MM.1S (cell line): ENCODE measurements around the gene CACNA1C.

Experiments
- DNase-seq: peaks from one replicate; pipeline ENCODE4 v3.0.0-alpha.2; 2015
- H2AFZ ChIP-seq: fragments of 300-600 bp; sonication (generic); 2 replicates; pipeline ENCODE4 v1.6.0; 2016; ENCODE audit warnings: antibody characterized with exemption, low read length
- H3F3A ChIP-seq: fragments of 300-600 bp; sonication (generic); 2 replicates; pipeline ENCODE4 v1.6.1; 2016; ENCODE audit warnings: mild to moderate bottlenecking, antibody characterized with exemption, low read length, moderate library complexity, mixed read lengths; ENCODE audit not compliant: insufficient read depth
- H3K27ac ChIP-seq: fragments of 300-600 bp; sonication (generic); 2 replicates; pipeline ENCODE4 v1.5.1; 2016; ENCODE audit warnings: mild to moderate bottlenecking, low read length
- H3K27me3 ChIP-seq: fragments of 300-600 bp; sonication (generic); replicated peaks from 2 replicates; pipeline ENCODE4 v1.6.0; 2016; ENCODE audit warnings: low read length; ENCODE audit not compliant: insufficient read depth
- H3K36me3 ChIP-seq: fragments of 300-600 bp; sonication (generic); replicated peaks from 2 replicates; pipeline ENCODE4 v1.6.1; 2016; ENCODE audit warnings: mild to moderate bottlenecking, low read length, mixed read lengths; ENCODE audit not compliant: insufficient read depth
- H3K4me1 ChIP-seq: fragments of 300-600 bp; sonication (generic); 2 replicates; pipeline ENCODE4 v1.6.1; 2016; ENCODE audit warnings: low read length, mixed read lengths
- H3K4me2 ChIP-seq: fragments of 300-600 bp; sonication (generic); 2 replicates; pipeline ENCODE4 v1.6.0; 2016; ENCODE audit warnings: low read depth, low read length
- H3K4me3 ChIP-seq: fragments of 300-600 bp; sonication (generic); 2 replicates; pipeline ENCODE4 v1.5.1; 2016; ENCODE audit warnings: low read length, mixed read lengths
- H3K79me2 ChIP-seq: fragments of 300-600 bp; sonication (generic); 2 replicates; pipeline ENCODE4 v1.6.1; 2016; ENCODE audit warnings: mixed run types, low read length, mixed read lengths
- H3K9ac ChIP-seq: fragments of 300-600 bp; sonication (generic); 2 replicates; pipeline ENCODE4 v1.6.1; 2016; ENCODE audit warnings: low read length, mixed read lengths
- H3K9me2 ChIP-seq: fragments of 300-600 bp; sonication (generic); replicated peaks from 2 replicates; pipeline ENCODE4 v1.6.1; 2016; ENCODE audit warnings: mild to moderate bottlenecking, low read length, mixed read lengths; ENCODE audit not compliant: insufficient read depth
- H3K9me3 ChIP-seq: fragments of 300-600 bp; sonication (generic); replicated peaks from 2 replicates; pipeline ENCODE4 v1.6.1; 2016; ENCODE audit warnings: mild to moderate bottlenecking, low read length, mixed read lengths; ENCODE audit not compliant: insufficient read depth
- H4K20me1 ChIP-seq: fragments of 300-600 bp; sonication (generic); 2 replicates; pipeline ENCODE4 v1.6.1; 2016; ENCODE audit warnings: mild to moderate bottlenecking, low read length, moderate library complexity, mixed read lengths; ENCODE audit not compliant: insufficient read depth
- EZH2 ChIP-seq: fragments of 300-600 bp; sonication (generic); optimal IDR thresholded peaks from 2 replicates; pipeline ENCODE3; 2017; ENCODE audit warnings: low read depth, mild to moderate bottlenecking, antibody characterized with exemption, low read length, mixed read lengths
- EZH2phosphoT487 ChIP-seq: fragments of 300-600 bp; sonication (generic); IDR thresholded peaks from 2 replicates; pipeline ENCODE4 v1.6.1; 2018; ENCODE audit warnings: antibody characterized with exemption, low read length
- TF ChIP-seq, protein P1 (sequence below): fragments of 300-600 bp; sonication (generic); IDR thresholded peaks from 2 replicates; pipeline ENCODE4 v1.5.1; 2016; ENCODE audit warnings: antibody characterized with exemption, low read length, mixed read lengths

Gene CACNA1C

DNA sequence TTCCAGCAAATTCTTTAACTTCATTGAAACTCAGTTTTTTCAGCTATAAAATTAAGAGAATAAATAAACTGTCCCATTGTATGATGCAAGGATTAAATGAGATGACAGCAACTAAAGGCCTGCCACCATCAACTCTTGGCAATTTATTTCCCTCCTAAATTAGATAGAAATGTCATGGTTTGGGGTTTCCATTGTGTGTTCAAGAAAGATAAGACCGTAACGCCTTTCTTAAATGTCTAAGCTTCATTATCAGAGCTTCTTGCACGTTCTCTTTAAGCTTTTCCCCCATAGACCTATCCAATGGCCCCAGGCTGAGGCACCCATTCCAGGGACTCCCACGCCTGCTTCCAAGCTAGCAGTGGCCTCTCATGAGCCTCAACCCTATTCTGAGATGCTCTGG lies 281.9 kb downstream of the CACNA1C start:
- Histone ChIP-seq H3K4me2 (no peak overlapping the region), H3F3A (peaks cover 35% of the 10 kb centered on the region), H3K36me3 (no peaks in the 10 kb centered on the region), H4K20me1 (no peaks in the 10 kb centered on the region), H3K79me2 (no peaks in the 10 kb centered on the region), H3K9me2 (no peaks in the 10 kb centered on the region), H3K4me3 (no peak overlapping the region), H3K9me3 (no peaks in the 10 kb centered on the region), H3K9ac (no peak overlapping the region), H3K27ac (peak overlapping the region; percentile 98; the same call in 1 of the 2 replicates), H3K27me3 (no peaks in the 10 kb centered on the region), H3K4me1 (peaks cover 39% of the 10 kb centered on the region), H2AFZ (peak overlapping the region; percentile 55; the same call in 1 of the 2 replicates)
- TF ChIP-seq EZH2 (no peak), EZH2phosphoT487 (no peak)
- TF ChIP-seq, protein P1, sequence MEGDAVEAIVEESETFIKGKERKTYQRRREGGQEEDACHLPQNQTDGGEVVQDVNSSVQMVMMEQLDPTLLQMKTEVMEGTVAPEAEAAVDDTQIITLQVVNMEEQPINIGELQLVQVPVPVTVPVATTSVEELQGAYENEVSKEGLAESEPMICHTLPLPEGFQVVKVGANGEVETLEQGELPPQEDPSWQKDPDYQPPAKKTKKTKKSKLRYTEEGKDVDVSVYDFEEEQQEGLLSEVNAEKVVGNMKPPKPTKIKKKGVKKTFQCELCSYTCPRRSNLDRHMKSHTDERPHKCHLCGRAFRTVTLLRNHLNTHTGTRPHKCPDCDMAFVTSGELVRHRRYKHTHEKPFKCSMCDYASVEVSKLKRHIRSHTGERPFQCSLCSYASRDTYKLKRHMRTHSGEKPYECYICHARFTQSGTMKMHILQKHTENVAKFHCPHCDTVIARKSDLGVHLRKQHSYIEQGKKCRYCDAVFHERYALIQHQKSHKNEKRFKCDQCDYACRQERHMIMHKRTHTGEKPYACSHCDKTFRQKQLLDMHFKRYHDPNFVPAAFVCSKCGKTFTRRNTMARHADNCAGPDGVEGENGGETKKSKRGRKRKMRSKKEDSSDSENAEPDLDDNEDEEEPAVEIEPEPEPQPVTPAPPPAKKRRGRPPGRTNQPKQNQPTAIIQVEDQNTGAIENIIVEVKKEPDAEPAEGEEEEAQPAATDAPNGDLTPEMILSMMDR: no peak
- no peak for DNase-seq

DNA sequence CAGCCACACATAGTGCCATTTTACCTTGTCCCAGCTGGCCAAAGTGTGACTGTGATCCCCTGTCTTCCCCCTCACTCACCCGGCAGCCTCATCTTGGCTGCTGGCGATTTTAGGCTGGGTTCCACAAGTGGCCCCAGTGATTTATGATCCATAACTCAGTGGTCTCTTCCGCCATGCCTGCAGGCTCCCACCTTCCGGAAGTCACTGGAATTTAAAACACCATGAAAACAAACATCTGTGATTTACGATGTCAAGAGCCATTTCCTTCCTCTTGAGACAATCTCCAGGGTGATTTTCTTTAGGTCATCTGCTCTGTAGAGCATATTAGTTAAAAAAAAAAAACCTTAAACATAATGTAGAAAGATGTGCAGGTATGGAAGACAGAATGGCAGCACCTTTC lies 282.3 kb downstream of the CACNA1C start:
- Histone ChIP-seq H4K20me1 (no peaks in the 10 kb centered on the region), H2AFZ (peak overlapping the region; percentile 55), H3K27me3 (no peaks in the 10 kb centered on the region), H3K4me2 (peak overlapping the region; percentile 80), H3K4me3 (no peak overlapping the region), H3F3A (peaks cover 35% of the 10 kb centered on the region), H3K9me3 (no peaks in the 10 kb centered on the region), H3K9me2 (no peaks in the 10 kb centered on the region), H3K4me1 (peaks cover 39% of the 10 kb centered on the region), H3K36me3 (no peaks in the 10 kb centered on the region), H3K9ac (peak overlapping the region; percentile 39; the same call in 1 of the 2 replicates), H3K79me2 (no peaks in the 10 kb centered on the region), H3K27ac (peak overlapping the region; percentile 98)
- TF ChIP-seq EZH2 (no peak), EZH2phosphoT487 (no peak)
- TF ChIP-seq, protein P1: no peak
- DNase-seq: no peak

DNA sequence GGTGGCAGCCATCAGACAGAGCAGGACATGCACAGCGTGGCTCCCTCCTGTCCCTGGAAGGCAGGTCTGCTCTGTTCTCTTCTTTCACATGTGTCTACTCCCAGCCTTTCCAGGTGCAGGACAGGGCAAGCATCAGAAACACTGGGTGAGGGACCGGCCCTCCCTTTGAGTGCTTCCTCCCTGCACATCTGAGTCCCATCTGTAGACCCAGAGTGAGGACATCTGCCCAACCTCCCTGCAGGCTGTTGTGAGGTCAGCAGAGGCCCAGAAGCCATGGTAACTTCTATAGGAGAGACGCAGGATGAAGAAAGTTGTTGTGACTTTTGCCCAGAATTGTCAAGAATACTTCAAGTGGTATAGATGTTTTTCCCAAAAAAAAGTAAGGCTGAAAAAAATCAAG lies 282.7 kb downstream of the CACNA1C start:
- Histone ChIP-seq H3K79me2 (no peaks in the 10 kb centered on the region), H3K4me3 (0 out of 2 replicates have a peak overlapping the region, but pooled peaks have one; percentile 16), H3K4me2 (peak overlapping the region; percentile 80), H3F3A (peaks cover 35% of the 10 kb centered on the region), H3K4me1 (peaks cover 39% of the 10 kb centered on the region), H3K27ac (peak overlapping the region; percentile 98), H3K9me3 (no peaks in the 10 kb centered on the region), H4K20me1 (no peaks in the 10 kb centered on the region), H2AFZ (peak overlapping the region; percentile 55), H3K27me3 (no peaks in the 10 kb centered on the region), H3K9me2 (no peaks in the 10 kb centered on the region), H3K36me3 (no peaks in the 10 kb centered on the region), H3K9ac (peak overlapping the region; percentile 39; the same call in 1 of the 2 replicates)
- peak; percentile 49 for DNase-seq
- TF ChIP-seq, protein P1: no peak
